ENCODE measurements around the gene RBPJ. TPM values are rescaled to one million over a fixed set of nuclear protein-coding genes. Genes with fewer than 3 reads are reported as not detected.

RBPJ gene
- polyA plus RNA-seq, 1 of the 3 experiments (the other 2 are of a cell fraction) = 13.8 TPM

DNA sequence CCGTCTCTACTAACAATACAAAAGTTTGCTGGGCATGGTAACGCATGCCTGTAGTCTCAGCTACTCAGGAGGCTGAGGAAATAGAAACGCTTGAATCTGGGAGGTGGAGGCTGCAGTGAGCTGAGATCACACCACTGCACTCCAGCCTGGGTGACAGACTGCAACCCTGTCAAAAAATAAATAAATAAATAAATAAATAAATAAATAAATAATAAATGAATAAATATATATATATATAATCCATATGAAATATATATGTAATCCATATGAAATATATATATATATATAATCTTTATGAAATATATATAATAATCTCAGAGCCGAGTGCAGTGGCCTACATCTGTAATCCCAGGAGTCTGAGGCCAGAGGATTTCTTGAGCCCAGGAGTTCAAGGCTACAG is 17.8 kb upstream of the RBPJ start:
- CTCF ChIA-PET = interaction anchor here (1.6 kb wide), 1 partner anchor 218 kb away, joined by 3 read pairs; no protein-coding TSS in a partner anchor
- no peaks in the 10 kb centered on the region for H3K9me3 ChIP-seq
- H2AFZ ChIP-seq (ENCODE audit: low read depth) = no peak overlapping the region
- POLR2A ChIA-PET = no interaction called here
- H3K27ac ChIP-seq (ENCODE audit: low read depth in 2 of 2, low read length in 1 of 2) = no peak overlapping the region
- H4K20me1 ChIP-seq (ENCODE audit: insufficient read depth) = no peaks in the 10 kb centered on the region
- H3K9ac ChIP-seq = no peak overlapping the region
- H3K4me1 ChIP-seq (ENCODE audit: control insufficient read depth in 1 of 2, insufficient read depth in 2 of 2, low read depth in 1 of 2, low read length in 1 of 2) = no peaks in the 10 kb centered on the region
- WGBS (ENCODE audit: low lambda C conversion rate) = 89% methylated on average over 4 of the region's 4 CpGs
- H3F3A ChIP-seq (replicated peaks; ENCODE audit: insufficient read depth) = no peaks in the 10 kb centered on the region
- H3K4me2 ChIP-seq = no peak overlapping the region
- H3K27me3 ChIP-seq (ENCODE audit: insufficient read depth) = no peaks in the 10 kb centered on the region
- no peaks in the 10 kb centered on the region for H3K36me3 ChIP-seq (replicated peaks in 1 of 2; ENCODE audit: control insufficient read depth in 1 of 2, insufficient read depth in 2 of 2, low read length in 1 of 2)
- H3K4me3 ChIP-seq (ENCODE audit: low read depth in 2 of 2, low read length in 1 of 2) = no peak overlapping the region
- DNase-seq = no peak
- H3K79me2 ChIP-seq (ENCODE audit: insufficient read depth) = no peaks in the 10 kb centered on the region
- TF ChIP-seq NFIC (IDR thresholded peaks at IDR 0.05; ENCODE audit: borderline replicate concordance) (no peak), GATA2 (CRISPR knock-in tag; IDR thresholded peaks at IDR 0.05) (no peak), TEAD4 (IDR thresholded peaks at IDR 0.05; ENCODE audit: borderline replicate concordance, insufficient read depth) (no peak), ELF1 (IDR thresholded peaks at IDR 0.05) (no peak), POLR2AphosphoS5 (IDR thresholded peaks at IDR 0.05; ENCODE audit: low read depth, low read length) (no peak), EZH2phosphoT487 (IDR thresholded peaks at IDR 0.05; ENCODE audit: borderline replicate concordance, low read depth) (no peak), SIN3A (IDR thresholded peaks at IDR 0.05; ENCODE audit: borderline replicate concordance, low read depth, low read length) (no peak)
- TF ChIP-seq, protein P1, sequence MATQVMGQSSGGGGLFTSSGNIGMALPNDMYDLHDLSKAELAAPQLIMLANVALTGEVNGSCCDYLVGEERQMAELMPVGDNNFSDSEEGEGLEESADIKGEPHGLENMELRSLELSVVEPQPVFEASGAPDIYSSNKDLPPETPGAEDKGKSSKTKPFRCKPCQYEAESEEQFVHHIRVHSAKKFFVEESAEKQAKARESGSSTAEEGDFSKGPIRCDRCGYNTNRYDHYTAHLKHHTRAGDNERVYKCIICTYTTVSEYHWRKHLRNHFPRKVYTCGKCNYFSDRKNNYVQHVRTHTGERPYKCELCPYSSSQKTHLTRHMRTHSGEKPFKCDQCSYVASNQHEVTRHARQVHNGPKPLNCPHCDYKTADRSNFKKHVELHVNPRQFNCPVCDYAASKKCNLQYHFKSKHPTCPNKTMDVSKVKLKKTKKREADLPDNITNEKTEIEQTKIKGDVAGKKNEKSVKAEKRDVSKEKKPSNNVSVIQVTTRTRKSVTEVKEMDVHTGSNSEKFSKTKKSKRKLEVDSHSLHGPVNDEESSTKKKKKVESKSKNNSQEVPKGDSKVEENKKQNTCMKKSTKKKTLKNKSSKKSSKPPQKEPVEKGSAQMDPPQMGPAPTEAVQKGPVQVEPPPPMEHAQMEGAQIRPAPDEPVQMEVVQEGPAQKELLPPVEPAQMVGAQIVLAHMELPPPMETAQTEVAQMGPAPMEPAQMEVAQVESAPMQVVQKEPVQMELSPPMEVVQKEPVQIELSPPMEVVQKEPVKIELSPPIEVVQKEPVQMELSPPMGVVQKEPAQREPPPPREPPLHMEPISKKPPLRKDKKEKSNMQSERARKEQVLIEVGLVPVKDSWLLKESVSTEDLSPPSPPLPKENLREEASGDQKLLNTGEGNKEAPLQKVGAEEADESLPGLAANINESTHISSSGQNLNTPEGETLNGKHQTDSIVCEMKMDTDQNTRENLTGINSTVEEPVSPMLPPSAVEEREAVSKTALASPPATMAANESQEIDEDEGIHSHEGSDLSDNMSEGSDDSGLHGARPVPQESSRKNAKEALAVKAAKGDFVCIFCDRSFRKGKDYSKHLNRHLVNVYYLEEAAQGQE (IDR thresholded peaks at IDR 0.05; ENCODE audit: low read depth, low read length) = no peak
- H3K9me2 ChIP-seq = no peaks in the 10 kb centered on the region

DNA sequence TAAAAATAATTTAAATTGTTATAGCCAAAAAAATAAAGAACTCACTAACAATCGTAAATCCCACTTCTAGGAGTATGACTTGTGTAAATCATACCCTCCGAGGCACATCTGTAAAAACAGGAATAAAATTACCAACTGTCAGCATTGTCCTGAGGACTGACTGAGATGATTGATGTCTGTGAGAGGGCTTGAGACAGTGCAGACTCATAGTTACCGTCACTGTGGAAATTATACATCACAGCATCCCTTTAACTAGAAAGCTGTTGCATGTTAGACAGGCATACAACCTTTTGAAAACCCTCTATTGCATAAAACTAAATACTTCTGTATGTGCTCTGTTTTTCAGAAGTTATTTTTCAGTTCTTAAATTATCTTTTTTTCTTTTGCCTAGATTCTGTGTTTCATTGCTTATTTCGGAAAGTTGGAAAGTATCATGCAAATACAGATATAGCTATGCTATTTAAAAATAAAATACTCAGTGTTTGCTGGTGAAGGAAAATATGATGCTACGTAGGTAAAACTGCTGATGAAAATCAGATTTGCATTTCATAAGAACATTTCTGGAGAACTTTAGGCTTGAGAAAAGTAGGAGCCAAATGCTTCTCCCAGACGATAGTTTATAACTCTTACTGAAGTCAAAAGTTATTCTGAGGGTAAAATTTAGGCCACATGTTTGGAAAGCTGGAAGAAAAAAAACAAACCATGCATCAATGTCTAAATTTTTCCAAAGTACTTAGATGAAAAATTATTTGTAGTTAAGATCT is 13.6 kb upstream of the RBPJ start:
- H3K4me1 ChIP-seq (ENCODE audit: control insufficient read depth in 1 of 2, insufficient read depth in 2 of 2, low read depth in 1 of 2, low read length in 1 of 2) = no peaks in the 10 kb centered on the region
- DNase-seq = peak; percentile 19
- H3K36me3 ChIP-seq (replicated peaks in 1 of 2; ENCODE audit: control insufficient read depth in 1 of 2, insufficient read depth in 2 of 2, low read length in 1 of 2) = no peaks in the 10 kb centered on the region
- POLR2A ChIA-PET = no interaction called here
- no peaks in the 10 kb centered on the region for H3K79me2 ChIP-seq (ENCODE audit: insufficient read depth)
- no peaks in the 10 kb centered on the region for H3K27me3 ChIP-seq (ENCODE audit: insufficient read depth)
- TF ChIP-seq MXI1 (IDR thresholded peaks at IDR 0.05; ENCODE audit: low read depth, low read length) (no peak), FOSL2 (IDR thresholded peaks at IDR 0.05; ENCODE audit: borderline replicate concordance, low read depth) (no peak), RXRA (IDR thresholded peaks at IDR 0.05; ENCODE audit: borderline replicate concordance, low read depth) (no peak)
- TF ChIP-seq, protein P2, sequence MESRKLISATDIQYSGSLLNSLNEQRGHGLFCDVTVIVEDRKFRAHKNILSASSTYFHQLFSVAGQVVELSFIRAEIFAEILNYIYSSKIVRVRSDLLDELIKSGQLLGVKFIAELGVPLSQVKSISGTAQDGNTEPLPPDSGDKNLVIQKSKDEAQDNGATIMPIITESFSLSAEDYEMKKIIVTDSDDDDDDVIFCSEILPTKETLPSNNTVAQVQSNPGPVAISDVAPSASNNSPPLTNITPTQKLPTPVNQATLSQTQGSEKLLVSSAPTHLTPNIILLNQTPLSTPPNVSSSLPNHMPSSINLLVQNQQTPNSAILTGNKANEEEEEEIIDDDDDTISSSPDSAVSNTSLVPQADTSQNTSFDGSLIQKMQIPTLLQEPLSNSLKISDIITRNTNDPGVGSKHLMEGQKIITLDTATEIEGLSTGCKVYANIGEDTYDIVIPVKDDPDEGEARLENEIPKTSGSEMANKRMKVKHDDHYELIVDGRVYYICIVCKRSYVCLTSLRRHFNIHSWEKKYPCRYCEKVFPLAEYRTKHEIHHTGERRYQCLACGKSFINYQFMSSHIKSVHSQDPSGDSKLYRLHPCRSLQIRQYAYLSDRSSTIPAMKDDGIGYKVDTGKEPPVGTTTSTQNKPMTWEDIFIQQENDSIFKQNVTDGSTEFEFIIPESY (IDR thresholded peaks at IDR 0.05; ENCODE audit: borderline replicate concordance, low read depth) = no peak
- H3K9ac ChIP-seq = no peak overlapping the region
- no peak overlapping the region for H3K4me3 ChIP-seq (ENCODE audit: low read depth in 2 of 2, low read length in 1 of 2)
- H3K9me3 ChIP-seq = no peaks in the 10 kb centered on the region
- CTCF ChIA-PET = interaction anchor here (0.9 kb wide), 1 partner anchor 63 kb away, joined by 5 read pairs; no protein-coding TSS in a partner anchor
- H3F3A ChIP-seq (replicated peaks; ENCODE audit: insufficient read depth) = no peaks in the 10 kb centered on the region
- H3K4me2 ChIP-seq = no peak overlapping the region
- no peaks in the 10 kb centered on the region for H3K9me2 ChIP-seq
- WGBS (ENCODE audit: low lambda C conversion rate) = 64% methylated on average over 6 of the region's 6 CpGs
- no peak overlapping the region for H2AFZ ChIP-seq (ENCODE audit: low read depth)
- no peak overlapping the region for H3K27ac ChIP-seq (ENCODE audit: low read depth in 2 of 2, low read length in 1 of 2)
- H4K20me1 ChIP-seq (ENCODE audit: insufficient read depth) = no peaks in the 10 kb centered on the region
